CD8-positive, alpha-beta memory T cell (primary cell): Measurements from ENCODE around the gene LHX1. TPM values are rescaled to one million over a fixed set of nuclear protein-coding genes. Genes with fewer than 3 reads are reported as not detected.

Experiments
- CTCF ChIA-PET: fragments of 350-600 bp; sonication (Branson Sonifier 250); formaldehyde crosslinking; loops from one replicate; lab custom pipeline; 2021; ENCODE audit warnings: antibody characterized with exemption; lab: Charles Lee
- POLR2A ChIA-PET: fragments of 350-600 bp; sonication (Branson Sonifier 250); formaldehyde crosslinking; loops from one replicate; lab custom pipeline; 2021; ENCODE audit warnings: antibody characterized with exemption; lab: Charles Lee
- DNase-seq, 5 donors: peaks; one replicate each; pipeline versions ENCODE4 v3.0.0 to v3.0.0-alpha.2; 2020 to 2022; ENCODE audit warnings: mixed read lengths in 1 of 5
- H3K27ac ChIP-seq: one replicate; pipeline ENCODE4 v1.7.0; 2013; ENCODE audit warnings: low read depth, mild to moderate bottlenecking, low read length, moderate library complexity
- H3K27me3 ChIP-seq: 2 replicates; pipeline ENCODE4 v1.7.0; 2013; ENCODE audit warnings: low read length, mild to moderate bottlenecking; ENCODE audit not compliant: insufficient read depth, poor library complexity, severe bottlenecking
- H3K36me3 ChIP-seq: 2 replicates; pipeline ENCODE4 v1.7.0; 2013; ENCODE audit warnings: mild to moderate bottlenecking, low read length, moderate library complexity; ENCODE audit not compliant: insufficient read depth
- H3K4me1 ChIP-seq: 2 replicates; pipeline ENCODE4 v1.7.0; 2013; ENCODE audit warnings: mild to moderate bottlenecking, low read length, moderate library complexity; ENCODE audit not compliant: insufficient read depth
- H3K4me3 ChIP-seq: 2 replicates; pipeline ENCODE4 v1.7.0; 2013; ENCODE audit warnings: mild to moderate bottlenecking, low read length
- H3K9me3 ChIP-seq: 2 replicates; pipeline ENCODE4 v1.7.0; 2013; ENCODE audit warnings: mild to moderate bottlenecking, low read length
- H3K27ac Mint-ChIP-seq, 8 donors: one replicate each; pipeline ENCODE4 v1.8.0; 2020 to 2021; ENCODE audit warnings: mixed read lengths in 8 of 8, mild to moderate bottlenecking in 6 of 8, inconsistent platforms in 3 of 8, moderate library complexity in 3 of 8
- H3K27me3 Mint-ChIP-seq, 2 donors: one replicate each; pipeline ENCODE4 v1.8.0; 2020 to 2021; ENCODE audit warnings: mixed read lengths in 2 of 2, mild to moderate bottlenecking in 1 of 2, moderate library complexity in 1 of 2
- H3K36me3 Mint-ChIP-seq, 3 donors: one replicate each; pipeline ENCODE4 v1.8.0; 2020 to 2021; ENCODE audit warnings: mixed read lengths in 3 of 3, inconsistent platforms in 1 of 3, mild to moderate bottlenecking in 1 of 3
- H3K4me1 Mint-ChIP-seq, 3 donors: one replicate each; pipeline ENCODE4 v1.8.0; 2020 to 2021; ENCODE audit warnings: mixed read lengths in 3 of 3, inconsistent platforms in 1 of 3, mild to moderate bottlenecking in 1 of 3
- H3K4me3 Mint-ChIP-seq, 7 donors: one replicate each; pipeline ENCODE4 v1.8.0; 2020 to 2021; ENCODE audit warnings: mixed read lengths in 7 of 7, mild to moderate bottlenecking in 6 of 7, moderate library complexity in 4 of 7, inconsistent platforms in 2 of 7
- H3K9me3 Mint-ChIP-seq, 5 donors: one replicate each; pipeline ENCODE4 v1.8.0; 2020 to 2022; ENCODE audit warnings: mixed read lengths in 5 of 5, mild to moderate bottlenecking in 3 of 5, moderate library complexity in 2 of 5, inconsistent platforms in 1 of 5
- polyA plus RNA-seq: library from polyadenylated mRNA; unstranded; fragments of 300-500 nt; fragmentation: Illumina TruSeq; gene quantifications from one replicate; pipeline ENCODE4 v1.2.3, GENCODE V29; 2021
- total RNA-seq, 2 experiments: library from RNA; stranded (reverse); gene quantifications; one replicate each; pipeline ENCODE4 v1.2.3, GENCODE V29; 2021

Gene LHX1
- total and polyA plus RNA-seq, 3 experiments from 2014 or later, result 0.46 to 0.51 TPM; not detected in 1

DNA sequence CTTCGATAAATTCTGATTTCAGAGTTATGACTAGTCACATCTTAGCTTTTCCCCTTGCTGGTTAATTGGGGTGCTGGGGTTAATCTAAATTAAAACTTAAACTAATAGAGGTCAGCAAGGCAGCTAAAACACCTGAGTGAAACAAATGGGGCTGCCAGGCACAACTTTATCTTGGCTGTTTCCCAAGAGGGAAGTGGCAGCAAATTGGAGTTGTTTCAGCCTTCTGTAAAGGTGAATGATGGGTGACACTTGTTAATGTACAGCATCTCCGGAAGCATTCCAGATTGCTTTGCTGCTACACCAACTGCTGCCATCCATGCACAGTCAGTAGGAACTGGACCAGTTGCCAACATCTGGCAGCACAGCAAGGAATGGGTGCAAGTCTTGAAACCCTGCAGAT is 55.4 kb downstream of the LHX1 start:
- H3K27ac Mint-ChIP-seq, result no peak overlapping the region
- no peak overlapping the region for H3K4me3 Mint-ChIP-seq
- no peak overlapping the region for H3K27ac ChIP-seq
- peaks cover 51% of the 10 kb centered on the region for H3K36me3 ChIP-seq
- H3K27me3 Mint-ChIP-seq, result no peaks in the 10 kb centered on the region
- peaks cover 0 to 14% (median 11%) of the 10 kb centered on the region in 3 donors for H3K4me1 Mint-ChIP-seq
- H3K4me3 ChIP-seq, result no peak overlapping the region
- H3K9me3 Mint-ChIP-seq, result no peaks in the 10 kb centered on the region
- DNase-seq, result no peak
- H3K36me3 Mint-ChIP-seq, result peaks cover 28 to 89% (median 42%) of the 10 kb centered on the region in 3 donors
- ChIA-PET POLR2A (no interaction called here), CTCF (no interaction called here)
- no peaks in the 10 kb centered on the region for H3K4me1 ChIP-seq
- H3K9me3 ChIP-seq, result no peaks in the 10 kb centered on the region
- H3K27me3 ChIP-seq, result no peaks in the 10 kb centered on the region

DNA sequence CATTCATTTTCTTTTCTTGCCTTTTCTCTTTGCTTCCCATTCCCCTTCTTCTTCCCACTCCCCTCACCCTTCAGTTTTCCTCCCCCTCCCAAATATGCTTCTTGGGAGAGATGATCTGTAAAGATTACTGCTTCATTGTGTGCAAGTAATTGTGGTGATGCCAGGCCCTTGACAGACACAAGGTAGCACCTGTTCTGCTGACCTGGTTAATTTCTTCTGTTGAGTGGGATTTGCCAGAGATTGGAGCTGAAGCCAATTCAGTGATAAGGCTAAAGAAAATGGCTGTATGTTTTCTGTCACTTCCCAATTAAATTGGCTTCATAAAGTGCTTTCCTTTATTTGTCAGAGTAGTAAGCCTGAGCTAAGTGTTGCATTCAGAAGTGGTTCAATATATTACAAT is 56.0 kb downstream of the LHX1 start:
- DNase-seq, result no peak
- H3K27me3 Mint-ChIP-seq, result no peaks in the 10 kb centered on the region
- no peak overlapping the region for H3K4me3 ChIP-seq
- H3K27ac ChIP-seq, result no peak overlapping the region
- ChIA-PET POLR2A (no interaction called here), CTCF (no interaction called here)
- peaks cover 0 to 14% (median 12%) of the 10 kb centered on the region in 3 donors for H3K4me1 Mint-ChIP-seq
- no peaks in the 10 kb centered on the region for H3K4me1 ChIP-seq
- H3K36me3 ChIP-seq, result peaks cover 50% of the 10 kb centered on the region
- H3K27ac Mint-ChIP-seq, result peak overlapping the region in 2 of 8 donors; percentile 25 to 47
- H3K9me3 ChIP-seq, result no peaks in the 10 kb centered on the region
- no peaks in the 10 kb centered on the region for H3K9me3 Mint-ChIP-seq
- H3K4me3 Mint-ChIP-seq, result no peak overlapping the region
- H3K36me3 Mint-ChIP-seq, result peaks cover 31 to 92% (median 46%) of the 10 kb centered on the region in 3 donors
- H3K27me3 ChIP-seq, result no peaks in the 10 kb centered on the region

Other genes with a start within 250 kb of the LHX1 start
- 100 to 1,000 TPM; 122 to 130 TPM for gene AATF, start 11.5 kb downstream of the LHX1 start, total RNA-seq
- gene AATF, start 11.5 kb downstream of the LHX1 start, polyA plus RNA-seq, result 92.7 TPM